ENCODE data around the gene DNAH2.

DNA sequence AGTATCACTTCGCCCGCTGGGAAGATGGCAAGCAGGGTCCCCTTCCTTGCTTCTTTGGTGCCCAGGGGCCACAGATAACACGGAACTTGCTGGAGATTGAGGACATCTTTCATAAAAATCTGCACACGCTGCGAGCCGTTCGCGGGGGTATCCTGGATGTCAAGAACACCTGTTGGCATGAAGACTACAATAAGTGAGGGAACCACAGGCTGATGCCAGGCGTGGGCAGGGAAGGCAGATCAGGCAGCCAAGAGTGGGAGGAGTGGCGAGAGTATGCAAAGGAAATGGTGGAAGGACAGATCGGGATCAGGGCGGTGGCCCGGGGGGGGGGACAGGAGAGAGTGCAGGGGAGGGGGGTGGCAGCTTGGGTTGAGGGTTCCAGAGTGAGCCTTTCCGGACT, 22.2 kb downstream of the DNAH2 start:
- TF ChIP-seq POLR2AphosphoS5 (IDR thresholded peaks at IDR 0.05; ENCODE audit: borderline replicate concordance, low read depth, low read length) (no peak), EZH2 (IDR thresholded peaks at IDR 0.05) (no peak), FOXP2 (optimal IDR thresholded peaks at IDR 0.05; ENCODE audit: control extremely low read depth, extremely low read length, insufficient read depth) (no peak)

Data from SK-N-MC (cell line).